ENCODE measurements around the gene STRN3. TPM values are rescaled to one million over a fixed set of nuclear protein-coding genes. Genes with fewer than 3 reads are reported as not detected.

Gene STRN3
- total RNA-seq, 1 experiment from 2014 or later = 52.1 TPM

DNA sequence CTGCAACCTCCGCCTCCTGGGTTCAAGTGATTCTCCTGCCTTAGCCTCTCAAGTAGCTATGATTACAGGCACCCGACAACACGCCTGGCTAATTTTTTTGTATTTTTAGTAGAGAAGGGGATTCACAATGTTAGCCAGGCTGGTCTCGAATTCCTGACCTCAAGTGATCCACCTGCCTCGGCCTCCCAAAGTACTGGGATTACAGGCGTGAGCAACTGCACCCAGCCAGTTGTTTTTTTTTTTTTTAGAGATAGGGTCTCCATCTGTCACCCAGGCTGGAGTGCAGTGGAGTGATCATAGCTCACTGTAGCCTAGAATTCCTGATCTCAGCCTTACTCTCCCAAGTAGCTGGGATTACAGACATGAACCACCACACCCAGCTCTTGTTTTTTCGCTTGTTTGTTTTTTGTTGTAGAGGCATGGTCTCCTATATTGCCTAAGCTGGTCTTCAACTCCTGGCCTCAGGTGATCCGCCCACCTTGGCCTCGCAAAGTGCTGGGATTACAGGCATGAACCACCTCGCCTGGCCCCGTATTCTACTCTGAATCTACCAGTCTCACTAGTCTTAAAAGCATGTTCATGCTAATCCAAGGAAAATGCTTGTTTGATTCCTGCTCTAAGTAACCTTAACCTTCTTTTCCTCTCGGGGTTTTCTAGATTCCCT is 31.7 kb upstream of the STRN3 start:
- DNase-seq = no peak
- H2AK5ac ChIP-seq (ENCODE audit: insufficient read length, low read length) = no peak overlapping the region
- Mint-ChIP-seq H3K27me3 (ENCODE audit: low read depth) (no peaks in the 10 kb centered on the region), H3K4me1 (peaks cover 18 to 19% of the 10 kb centered on the region in 2 experiments), H3K9me3 (no peaks in the 10 kb centered on the region), H3K27ac (peak overlapping the region; percentile 2 to 72 (median 53); a peak in 3 of 7 replicates), H3K36me3 (ENCODE audit: insufficient read depth in 1 of 3, low read depth in 3 of 3) (no peaks in the 10 kb centered on the region), H3K4me3 (no peak overlapping the region)
- H3K18ac ChIP-seq (ENCODE audit: insufficient read length, low read depth, low read length) = no peak overlapping the region
- no peak overlapping the region for H4K91ac ChIP-seq (ENCODE audit: insufficient read length, low read depth, low read length)
- no peaks in the 10 kb centered on the region for H3K79me1 ChIP-seq (ENCODE audit: insufficient read depth, low read depth, low read length, poor library complexity, severe bottlenecking)
- no peaks in the 10 kb centered on the region for H3K9me3 ChIP-seq (ENCODE audit: control insufficient read depth, low read depth, low read length)
- no peak overlapping the region for H3K27ac ChIP-seq (ENCODE audit: insufficient read length, low read depth, low read length)
- H2AFZ ChIP-seq (ENCODE audit: low read length) = no peak overlapping the region
- H3T11ph ChIP-seq (ENCODE audit: low read length) = no peak overlapping the region
- H2BK20ac ChIP-seq (ENCODE audit: low read depth, low read length, poor library complexity, severe bottlenecking) = no peak overlapping the region
- H3K4ac ChIP-seq (ENCODE audit: low read depth, low read length) = no peak overlapping the region
- peaks cover 3% of the 10 kb centered on the region; the same call in 1 of the 2 replicates for H3K4me1 ChIP-seq (ENCODE audit: insufficient read depth, low read length)
- no peak overlapping the region for H2BK12ac ChIP-seq (ENCODE audit: insufficient read length, low read depth, low read length)
- no peak overlapping the region for H2BK5ac ChIP-seq (ENCODE audit: insufficient read length, low read length)
- no peak overlapping the region for H2BK120ac ChIP-seq (ENCODE audit: low read depth, low read length, poor library complexity, severe bottlenecking)
- H3K56ac ChIP-seq (ENCODE audit: insufficient read length, low read depth, low read length) = no peak overlapping the region
- WGBS (ENCODE audit: extremely low coverage, insufficient read length, low lambda C conversion rate) = no CpG with 5 or more reads among the region's 12 CpGs
- no peak overlapping the region for H4K8ac ChIP-seq (replicated peaks; ENCODE audit: insufficient read length, low read depth, low read length)
- no peak overlapping the region for H2BK15ac ChIP-seq (ENCODE audit: low read depth, low read length)
- H4K20me1 ChIP-seq (ENCODE audit: control insufficient read depth, insufficient read depth, insufficient read length) = no peaks in the 10 kb centered on the region
- H3K23me2 ChIP-seq (ENCODE audit: insufficient read length, low read depth, low read length, poor library complexity, severe bottlenecking) = no peaks in the 10 kb centered on the region
- no peak overlapping the region for H3K9ac ChIP-seq (ENCODE audit: extremely low read depth, insufficient read length, low read length)
- no peak overlapping the region for H4K5ac ChIP-seq (ENCODE audit: insufficient read length, low read depth, low read length)
- H3K23ac ChIP-seq (ENCODE audit: insufficient read length, low read depth, low read length) = no peak overlapping the region
- H3K79me2 ChIP-seq (ENCODE audit: insufficient read depth, low read length) = no peaks in the 10 kb centered on the region
- no peak overlapping the region for H3K4me2 ChIP-seq (ENCODE audit: insufficient read depth, insufficient read length, low read length)
- TF ChIP-seq, protein P1, sequence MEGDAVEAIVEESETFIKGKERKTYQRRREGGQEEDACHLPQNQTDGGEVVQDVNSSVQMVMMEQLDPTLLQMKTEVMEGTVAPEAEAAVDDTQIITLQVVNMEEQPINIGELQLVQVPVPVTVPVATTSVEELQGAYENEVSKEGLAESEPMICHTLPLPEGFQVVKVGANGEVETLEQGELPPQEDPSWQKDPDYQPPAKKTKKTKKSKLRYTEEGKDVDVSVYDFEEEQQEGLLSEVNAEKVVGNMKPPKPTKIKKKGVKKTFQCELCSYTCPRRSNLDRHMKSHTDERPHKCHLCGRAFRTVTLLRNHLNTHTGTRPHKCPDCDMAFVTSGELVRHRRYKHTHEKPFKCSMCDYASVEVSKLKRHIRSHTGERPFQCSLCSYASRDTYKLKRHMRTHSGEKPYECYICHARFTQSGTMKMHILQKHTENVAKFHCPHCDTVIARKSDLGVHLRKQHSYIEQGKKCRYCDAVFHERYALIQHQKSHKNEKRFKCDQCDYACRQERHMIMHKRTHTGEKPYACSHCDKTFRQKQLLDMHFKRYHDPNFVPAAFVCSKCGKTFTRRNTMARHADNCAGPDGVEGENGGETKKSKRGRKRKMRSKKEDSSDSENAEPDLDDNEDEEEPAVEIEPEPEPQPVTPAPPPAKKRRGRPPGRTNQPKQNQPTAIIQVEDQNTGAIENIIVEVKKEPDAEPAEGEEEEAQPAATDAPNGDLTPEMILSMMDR (conservative IDR thresholded peaks at IDR 0.05) = no peak
- H3K14ac ChIP-seq (ENCODE audit: insufficient read depth, low read length) = no peak overlapping the region
- no peaks in the 10 kb centered on the region for H3K27me3 ChIP-seq (ENCODE audit: insufficient read depth, low read length)

Data from H9 (cell line).